ENCODE results near the gene GNAL.

The GNAL gene

GRCh38 chr18:11923450-11923849 lies 234.4 kb downstream of the GNAL start:
- DNase-seq: no peak

DNA sequence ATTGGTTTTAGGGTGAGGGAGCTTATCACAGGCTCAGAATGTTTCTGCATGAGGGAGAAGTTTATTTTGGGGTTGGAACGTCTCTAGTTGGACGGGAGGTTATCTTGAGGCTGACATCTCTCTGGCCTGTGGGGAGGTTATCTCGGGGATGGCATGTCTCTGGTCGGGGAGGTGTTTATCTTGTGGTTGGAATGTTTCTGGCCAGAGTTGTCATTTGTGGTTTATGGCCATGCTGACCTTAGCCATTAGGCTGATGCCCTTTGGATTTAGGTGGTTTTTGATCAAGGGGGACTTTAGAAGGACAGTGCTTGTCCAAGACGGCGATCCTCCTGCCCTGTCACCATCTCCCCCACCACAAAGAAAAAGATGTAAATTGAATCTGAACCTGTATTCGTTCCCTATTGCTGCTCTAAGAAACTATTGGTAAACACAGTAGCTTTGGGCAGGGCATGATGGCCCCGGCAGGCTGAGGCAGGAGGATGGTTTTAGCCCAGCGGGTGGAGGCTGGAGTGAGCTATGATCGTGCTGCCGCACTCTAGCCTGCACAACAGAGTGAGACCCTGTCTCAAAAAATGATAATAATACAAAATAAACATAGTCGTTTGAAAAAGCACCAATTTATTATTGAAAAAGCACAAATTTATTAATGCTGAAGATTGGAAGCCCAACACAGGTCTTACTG lies 236.9 kb downstream of the GNAL start:
- no peak for DNase-seq

DNA sequence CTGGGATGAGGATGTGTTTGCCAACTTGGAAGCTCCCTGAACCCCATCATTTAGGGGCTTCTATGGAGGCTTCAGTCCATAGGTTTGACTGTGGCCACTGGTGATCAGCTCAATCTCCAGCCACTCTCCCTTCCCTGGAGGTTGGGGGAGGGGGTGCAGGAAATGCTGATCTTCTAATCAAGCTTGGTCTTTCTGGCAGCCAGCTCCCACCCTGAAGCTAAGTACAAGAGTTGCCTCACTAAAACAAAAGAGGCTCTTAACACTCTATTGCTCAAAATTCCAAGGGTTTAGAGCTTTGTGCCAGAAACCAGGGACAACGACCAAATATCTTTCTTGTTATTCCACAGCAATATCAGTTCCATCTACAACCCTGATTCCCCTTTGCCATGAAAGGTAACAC lies 238.4 kb downstream of the GNAL start:
- no peak for DNase-seq

GRCh38 chr18:11932393-11932792 lies 243.3 kb downstream of the GNAL start:
- no peak for DNase-seq

Measured in fibroblast of upper back skin (primary cell).